HepG2 (cell line): ENCODE results near the gene BORCS5. TPM values are rescaled to one million over a fixed set of nuclear protein-coding genes. Genes with fewer than 3 reads are reported as not detected.

Experiments used
- ATAC-seq: fragments of 200-7000 bp; cut with Tn5 transposase; 3 replicates; pipeline ENCODE4 v1.9.1; 2020; ENCODE audit warnings: mild to moderate bottlenecking, moderate library complexity
- BruUV-seq: library from RNA; stranded (reverse); fragments of 400-500 nt; replicated peaks from 2 replicates; lab custom pipeline; 2021; lab: Mats Ljungman, UMichigan
- CTCF ChIA-PET: fragments of 300-600 bp; formaldehyde crosslinking; extraction: SDS; loops from one replicate; lab custom pipeline; 2021; ENCODE audit warnings: low total read pairs, inconsistent platforms, low intra/inter-chr PET ratio; lab: Yijun Ruan, JAX
- POLR2A ChIA-PET: fragments of 350-600 bp; sonication (Branson Sonifier 250); formaldehyde crosslinking; loops from one replicate; lab custom pipeline; 2020; ENCODE audit warnings: antibody characterized with exemption, inconsistent platforms; lab: Yijun Ruan, JAX
- DNase-seq: peaks from one replicate; pipeline ENCODE4 v3.0.0-alpha.2; 2015; ENCODE audit warnings: low spot score
- FAIRE-seq: peaks from 3 replicates; lab custom pipeline; 2011; peaks lifted over from hg19 to GRCh38; lab: Jason Lieb, UNC
- H2AFZ ChIP-seq: one replicate; pipeline ENCODE4 v1.6.1; 2011; ENCODE audit warnings: low read length, inconsistent platforms
- H3K27ac ChIP-seq: fragments of 300-600 bp; 3 replicates; pipeline ENCODE4 v1.8.0; 2011; ENCODE audit warnings: mixed run types, mild to moderate bottlenecking, mixed read lengths, low read length, inconsistent platforms; ENCODE audit not compliant: insufficient read depth; ENCODE audit errors: extremely low read length
- H3K27me3 ChIP-seq, 2 experiments: fragments of 200-600 bp in 1 of 2; 2 replicates in 1 of 2; 3 replicates in 1 of 2; pipeline versions ENCODE4 v1.6.0 to v1.8.0; 2011; ENCODE audit warnings: low read length in 2 of 2, mild to moderate bottlenecking in 2 of 2, moderate library complexity in 2 of 2, inconsistent platforms in 1 of 2; ENCODE audit not compliant: insufficient read depth in 2 of 2, control insufficient read depth in 1 of 2
- H3K36me3 ChIP-seq, 2 experiments: fragments of 200-600 bp in 1 of 2; replicated peaks in 1 of 2; 2 replicates in 1 of 2; 3 replicates in 1 of 2; pipeline versions ENCODE4 v1.5.1 to v1.8.0; 2011; ENCODE audit warnings: low read length in 2 of 2, inconsistent platforms in 1 of 2; ENCODE audit not compliant: insufficient read depth in 2 of 2, control insufficient read depth in 1 of 2
- H3K4me1 ChIP-seq: 2 replicates; pipeline ENCODE4 v1.5.1; 2012; ENCODE audit warnings: low read length, inconsistent platforms; ENCODE audit not compliant: insufficient read depth
- H3K4me2 ChIP-seq: 2 replicates; pipeline ENCODE4 v1.6.0; 2011; ENCODE audit warnings: low read depth, low read length, inconsistent platforms
- H3K4me3 ChIP-seq, 3 experiments: fragments of 200-600 bp in 1 of 3; sonication (generic), shearing (Covaris generic) in 1 of 3; replicated peaks in 1 of 3; 2 replicates each; pipeline ENCODE4 v1.5.1; 2011 to 2016; ENCODE audit warnings: low read length in 3 of 3, inconsistent platforms in 2 of 3, low read depth in 2 of 3, mild to moderate bottlenecking in 2 of 3, control low read depth in 1 of 3, mixed read lengths in 1 of 3; ENCODE audit not compliant: insufficient read depth in 1 of 3
- H3K79me2 ChIP-seq: one replicate; pipeline ENCODE4 v1.6.1; 2011; ENCODE audit warnings: low read length, inconsistent platforms; ENCODE audit not compliant: insufficient read depth
- H3K9ac ChIP-seq: 2 replicates; pipeline ENCODE4 v1.6.0; 2011; ENCODE audit warnings: mild to moderate bottlenecking, low read depth, low read length, inconsistent platforms; ENCODE audit not compliant: insufficient read depth
- H3K9me3 ChIP-seq: 2 replicates; pipeline ENCODE4 v1.5.1; 2012; ENCODE audit warnings: mild to moderate bottlenecking, low read length
- H4K20me1 ChIP-seq: 2 replicates; pipeline ENCODE4 v1.6.0; 2011; ENCODE audit warnings: inconsistent platforms, mild to moderate bottlenecking, low read length, moderate library complexity; ENCODE audit not compliant: insufficient read depth
- RBM22 ChIP-seq: fragments of 200-400 bp; formaldehyde crosslinking; optimal IDR thresholded peaks from 2 replicates; pipeline ENCODE3; 2017; ENCODE audit warnings: mild to moderate bottlenecking, low read length, moderate library complexity
- ZNF367 ChIP-seq: sonication (generic); formaldehyde crosslinking; IDR thresholded peaks from 2 replicates; pipeline ENCODE4 v1.4.0; 2020; ENCODE audit warnings: missing genetic modification reagents, borderline replicate concordance
- ZNF558 ChIP-seq: sonication (generic); formaldehyde crosslinking; IDR thresholded peaks from 2 replicates; pipeline ENCODE4 v1.9.0; 2022; ENCODE audit warnings: mild to moderate bottlenecking, missing genetic modification reagents, borderline replicate concordance
- ZNF790 ChIP-seq: sonication (generic); formaldehyde crosslinking; IDR thresholded peaks from 2 replicates; pipeline ENCODE4 v1.8.0; 2022; ENCODE audit warnings: missing genetic modification reagents, mild to moderate bottlenecking, borderline replicate concordance
- WGBS: methylation state at CpG from one replicate; pipeline ENCODE4 v1.1.6; 2017; ENCODE audit warnings: low lambda C conversion rate; 5-methylcytosine and 5-hydroxymethylcytosine counted together
- in situ Hi-C: cut with HindIII; loops from 2 replicates; pipeline ENCODE4 v1.10.0; 2017; ENCODE audit warnings: low pct_unique_long_range_greater_than_20kb; ENCODE audit not compliant: extremely low pct_ligation_motif_present
- intact Hi-C: fragments of 100-400 bp; cut with micrococcal nuclease; formaldehyde crosslinking; loops from one replicate; pipeline ENCODE4 v1.10.0; 2022; ENCODE audit not compliant: unreplicated experiment
- polyA plus RNA-seq, 8 experiments: library from polyadenylated mRNA; depleted of rRNA in 3 of 8; stranded (reverse) in 7 of 8; unstranded in 1 of 8; fragments of >200 nt; fragmentation: Illumina TruSeq in 4 of 8; extraction: Trizol in 4 of 8; gene quantifications; 2 replicates each; pipeline versions ENCODE4 v1.2.1 to v1.2.3, GENCODE V29; 2011 to 2016; ENCODE audit warnings: low read depth in 4 of 8, missing spikeins in 1 of 8, mixed read lengths in 1 of 8; ENCODE audit not compliant: insufficient read depth in 1 of 8
- total RNA-seq, 5 experiments: library from RNA; depleted of rRNA; stranded (reverse); fragments of >200 nt; fragmentation: Illumina TruSeq; extraction: Trizol; gene quantifications; 2 replicates each; pipeline ENCODE4 v1.2.3, GENCODE V29; 2016; ENCODE audit warnings: low read depth in 1 of 5
- TF ChIP-seq, protein P1 (sequence below): sonication (generic); formaldehyde crosslinking; IDR thresholded peaks from 2 replicates; pipeline ENCODE4 v1.5.0; 2020; ENCODE audit warnings: mild to moderate bottlenecking, missing genetic modification reagents
- TF ChIP-seq, protein P2 (sequence below): sonication (generic); formaldehyde crosslinking; IDR thresholded peaks from 2 replicates; pipeline ENCODE4 v1.9.0; 2021; ENCODE audit warnings: missing genetic modification reagents, mild to moderate bottlenecking, borderline replicate concordance
- TF ChIP-seq, protein P3 (sequence below): sonication (generic); formaldehyde crosslinking; IDR thresholded peaks from 2 replicates; pipeline ENCODE4 v1.4.0; 2020; ENCODE audit warnings: missing genetic modification reagents, low read depth, mild to moderate bottlenecking, borderline replicate concordance

The BORCS5 gene
- total and polyA plus RNA-seq, 2 of the 13 experiments (the other 11 are each of a cell fraction or from before 2014, with no cell fraction given) = 3.9 to 4.7 TPM

DNA sequence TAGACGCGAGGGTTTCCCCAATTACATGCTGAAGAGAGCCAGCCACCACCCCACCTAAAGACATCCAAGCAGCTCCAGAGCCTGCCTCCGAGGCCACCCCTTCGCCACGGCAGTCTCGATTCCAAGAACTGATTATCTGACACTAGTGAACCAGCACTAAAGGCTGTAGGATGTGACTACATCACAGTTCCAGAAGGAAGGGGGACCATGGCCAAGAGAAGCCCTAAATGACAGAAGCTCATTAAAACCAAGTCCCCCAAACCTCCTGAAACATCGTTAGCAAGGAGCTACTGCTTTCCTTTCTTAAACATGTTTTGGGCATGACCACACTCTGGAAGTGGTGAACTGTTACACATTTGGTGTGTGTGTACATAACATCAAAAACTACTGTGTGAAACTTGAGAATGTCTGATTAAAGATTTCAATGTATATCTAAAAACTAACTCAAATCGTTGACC, 117.6 kb downstream of the BORCS5 start:
- Histone ChIP-seq H3K4me2 (no peak overlapping the region), H3K36me3 (peaks cover 17 to 49% of the 10 kb centered on the region in 2 experiments; a peak in 4 of 5 replicates), H4K20me1 (no peaks in the 10 kb centered on the region), H3K79me2 (peaks cover 2% of the 10 kb centered on the region), H3K27me3 (no peaks in the 10 kb centered on the region), H3K4me1 (no peaks in the 10 kb centered on the region), H2AFZ (no peak overlapping the region), H3K9me3 (no peaks in the 10 kb centered on the region), H3K27ac (no peak overlapping the region), H3K4me3 (no peak overlapping the region), H3K9ac (no peak overlapping the region)
- ATAC-seq (no peak), DNase-seq (no peak), FAIRE-seq (no peak)
- in situ Hi-C loops = no loop called here
- intact Hi-C loops = no loop called here
- 97% methylated on average over 8 of the region's 8 CpGs for WGBS
- no TSS peak for BruUV-seq
- ChIA-PET POLR2A (interaction anchor here (1.3 kb wide), 1 partner anchor 90 kb away, joined by 3 read pairs; no protein-coding TSS in a partner anchor), CTCF (no interaction called here)
- TF ChIP-seq RBM22 = peak; percentile 98
- TF ChIP-seq, protein P1, sequence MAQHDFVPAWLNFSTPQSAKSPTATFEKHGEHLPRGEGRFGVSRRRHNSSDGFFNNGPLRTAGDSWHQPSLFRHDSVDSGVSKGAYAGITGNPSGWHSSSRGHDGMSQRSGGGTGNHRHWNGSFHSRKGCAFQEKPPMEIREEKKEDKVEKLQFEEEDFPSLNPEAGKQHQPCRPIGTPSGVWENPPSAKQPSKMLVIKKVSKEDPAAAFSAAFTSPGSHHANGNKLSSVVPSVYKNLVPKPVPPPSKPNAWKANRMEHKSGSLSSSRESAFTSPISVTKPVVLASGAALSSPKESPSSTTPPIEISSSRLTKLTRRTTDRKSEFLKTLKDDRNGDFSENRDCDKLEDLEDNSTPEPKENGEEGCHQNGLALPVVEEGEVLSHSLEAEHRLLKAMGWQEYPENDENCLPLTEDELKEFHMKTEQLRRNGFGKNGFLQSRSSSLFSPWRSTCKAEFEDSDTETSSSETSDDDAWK (CRISPR knock-in tag) = no peak

DNA sequence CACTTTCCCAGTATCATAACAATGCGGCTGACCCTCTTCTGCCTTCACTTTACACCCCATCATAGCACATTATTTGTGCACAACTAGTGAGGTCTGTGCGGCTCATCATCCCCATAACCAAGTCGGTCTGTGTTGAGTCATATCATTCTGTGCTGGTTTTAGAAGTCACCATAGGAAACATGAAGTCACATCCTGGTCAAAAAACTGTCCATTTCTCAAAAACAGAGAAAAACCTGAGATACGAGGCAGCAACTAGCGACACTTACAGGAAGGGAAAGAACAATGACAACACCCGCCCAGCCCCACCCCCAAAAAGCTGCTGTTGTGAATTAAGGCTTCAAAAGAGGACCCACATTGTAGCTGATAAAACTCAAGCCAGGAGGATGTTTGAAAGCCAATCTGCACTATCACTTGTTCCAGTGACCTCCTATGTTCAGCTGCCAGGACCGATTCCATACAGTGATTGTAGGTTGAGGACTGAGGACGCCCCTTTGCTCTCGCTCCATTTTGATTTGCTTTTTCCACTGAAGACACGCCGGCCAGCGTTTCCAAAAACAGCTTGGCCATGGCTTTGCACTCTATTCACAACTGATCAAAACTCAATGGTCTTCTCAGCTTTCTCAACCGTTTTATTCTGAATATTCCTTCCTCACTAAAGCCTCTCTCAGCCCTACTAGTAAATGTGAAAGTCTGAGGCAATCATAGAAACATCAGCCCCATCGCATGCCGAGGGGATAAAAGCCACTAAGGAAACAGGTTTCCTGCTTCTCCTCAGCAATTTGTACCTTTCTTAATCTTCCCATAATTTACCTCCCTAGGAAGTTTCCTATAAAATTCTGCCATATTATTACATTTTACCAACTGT, 118.3 kb downstream of the BORCS5 start:
- Histone ChIP-seq H3K36me3 (peaks cover 22 to 56% of the 10 kb centered on the region in 2 experiments), H2AFZ (no peak overlapping the region), H3K4me2 (no peak overlapping the region), H3K4me3 (no peak overlapping the region), H3K9me3 (no peaks in the 10 kb centered on the region), H4K20me1 (no peaks in the 10 kb centered on the region), H3K27ac (no peak overlapping the region), H3K27me3 (no peaks in the 10 kb centered on the region), H3K79me2 (peaks cover 2% of the 10 kb centered on the region), H3K9ac (no peak overlapping the region), H3K4me1 (no peaks in the 10 kb centered on the region)
- no peak for FAIRE-seq
- DNase-seq = no peak
- 97% methylated on average over 15 of the region's 15 CpGs for WGBS
- intact Hi-C loops (no loop called here), in situ Hi-C loops (no loop called here)
- ChIA-PET POLR2A (interaction anchor here (2.7 kb wide), 1 partner anchor 11 kb away, joined by 5 read pairs; no protein-coding TSS in a partner anchor), CTCF (no interaction called here)
- ATAC-seq = no peak
- BruUV-seq = no TSS peak
- TF ChIP-seq ZNF790 (CRISPR knock-in tag) = no peak
- TF ChIP-seq, protein P2, sequence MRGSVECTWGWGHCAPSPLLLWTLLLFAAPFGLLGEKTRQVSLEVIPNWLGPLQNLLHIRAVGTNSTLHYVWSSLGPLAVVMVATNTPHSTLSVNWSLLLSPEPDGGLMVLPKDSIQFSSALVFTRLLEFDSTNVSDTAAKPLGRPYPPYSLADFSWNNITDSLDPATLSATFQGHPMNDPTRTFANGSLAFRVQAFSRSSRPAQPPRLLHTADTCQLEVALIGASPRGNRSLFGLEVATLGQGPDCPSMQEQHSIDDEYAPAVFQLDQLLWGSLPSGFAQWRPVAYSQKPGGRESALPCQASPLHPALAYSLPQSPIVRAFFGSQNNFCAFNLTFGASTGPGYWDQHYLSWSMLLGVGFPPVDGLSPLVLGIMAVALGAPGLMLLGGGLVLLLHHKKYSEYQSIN (CRISPR knock-in tag) = no peak
- TF ChIP-seq, protein P3, sequence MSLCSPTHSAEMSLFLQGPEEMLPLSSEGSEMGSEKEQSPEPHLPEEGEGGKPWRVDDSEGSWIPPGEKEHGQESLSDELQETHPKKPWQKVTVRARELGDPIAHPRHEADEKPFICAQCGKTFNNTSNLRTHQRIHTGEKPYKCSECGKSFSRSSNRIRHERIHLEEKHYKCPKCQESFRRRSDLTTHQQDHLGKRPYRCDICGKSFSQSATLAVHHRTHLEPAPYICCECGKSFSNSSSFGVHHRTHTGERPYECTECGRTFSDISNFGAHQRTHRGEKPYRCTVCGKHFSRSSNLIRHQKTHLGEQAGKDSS (CRISPR knock-in tag) = no peak
- no peak for TF ChIP-seq ZNF558
- TF ChIP-seq ZNF367 = no peak
